Kidney glomerular epithelial cell (primary cell): ENCODE data around the gene SH3BP2.
A peak's percentile ranks its signal among the peaks of the same experiment; 100 is the strongest.

Experiments
- DNase-seq: peaks from one replicate; lab custom pipeline; 2025; lab: John Stamatoyannopoulos, UW

Gene SH3BP2

GRCh38 chr4:2790583-2791517 is 2.0 kb upstream of the SH3BP2 start:
- no peak for DNase-seq

- no peak for DNase-seq
Measured at GRCh38 chr4:2791518-2792395, 1.1 kb upstream of the SH3BP2 start.

- DNase-seq: no peak
Measured at GRCh38 chr4:2792396-2792710, 532 bp upstream of the SH3BP2 start.

- DNase-seq: no peak
Measured at GRCh38 chr4:2793586-2794485, 951 bp downstream of the SH3BP2 start.

- peak; percentile 41 for DNase-seq
Measured at GRCh38 chr4:2794486-2795299, 1.8 kb downstream of the SH3BP2 start.

- DNase-seq: no peak
Measured at GRCh38 chr4:2795300-2795892, 2.5 kb downstream of the SH3BP2 start.

GRCh38 chr4:2795893-2796848 is 3.3 kb downstream of the SH3BP2 start:
- DNase-seq: peak; percentile 84

GRCh38 chr4:2796849-2797544 is 4.1 kb downstream of the SH3BP2 start:
- DNase-seq: no peak

- DNase-seq: no peak
Measured at GRCh38 chr4:2797545-2798305, 4.8 kb downstream of the SH3BP2 start.

GRCh38 chr4:2798399-2799223 is 5.7 kb downstream of the SH3BP2 start:
- no peak for DNase-seq

GRCh38 chr4:2799224-2799911 is 6.5 kb downstream of the SH3BP2 start:
- no peak for DNase-seq

GRCh38 chr4:2799971-2800690 is 7.2 kb downstream of the SH3BP2 start:
- DNase-seq: no peak

GRCh38 chr4:2800691-2801596 is 8.1 kb downstream of the SH3BP2 start:
- no peak for DNase-seq

GRCh38 chr4:2802618-2803531 is 10.0 kb downstream of the SH3BP2 start:
- DNase-seq: no peak
